SK-N-SH treated with all-trans-retinoic acid at 6 μM for 48 hours (cell line): Measurements from ENCODE around the gene UTP18.

Source experiments
- ATAC-seq: fragments of 200-7000 bp; cut with Tn5 transposase; 3 replicates; pipeline ENCODE4 v1.9.1; 2020; ENCODE audit warnings: mild to moderate bottlenecking, moderate library complexity
- ARNTL ChIP-seq: fragments of 450-650 bp; formaldehyde crosslinking; IDR thresholded peaks from 2 replicates; pipeline ENCODE4 v1.5.0; 2020; ENCODE audit warnings: low read depth, mild to moderate bottlenecking, moderate library complexity, borderline replicate concordance
- CREB5 ChIP-seq: fragments of 250-450 bp; sonication (Bioruptor Pico); IDR thresholded peaks from 2 replicates; pipeline ENCODE4 v1.5.1; 2020; ENCODE audit warnings: low read depth, mild to moderate bottlenecking, moderate library complexity
- CSDC2 ChIP-seq: fragments of 250-450 bp; sonication (Bioruptor Pico); IDR thresholded peaks from 2 replicates; pipeline ENCODE4 v1.5.0; 2020; ENCODE audit warnings: mild to moderate bottlenecking, moderate library complexity
- GLIS3 ChIP-seq: fragments of 250-450 bp; sonication (Bioruptor Pico); IDR thresholded peaks from 2 replicates; pipeline ENCODE4 v1.5.0; 2020; ENCODE audit warnings: mild to moderate bottlenecking, moderate library complexity
- ISL1 ChIP-seq: fragments of 250-450 bp; sonication (Bioruptor Pico); IDR thresholded peaks from 2 replicates; pipeline ENCODE4 v2.1.2; 2022; ENCODE audit warnings: mild to moderate bottlenecking, moderate library complexity
- OSR1 ChIP-seq: fragments of 250-450 bp; sonication (Bioruptor Pico); IDR thresholded peaks from 2 replicates; pipeline ENCODE4 v1.8.0; 2022; ENCODE audit warnings: moderate library complexity, mild to moderate bottlenecking, inconsistent platforms
- PATZ1 ChIP-seq: fragments of 250-450 bp; sonication (Bioruptor Pico); IDR thresholded peaks from 2 replicates; pipeline ENCODE4 v1.8.0; 2020; ENCODE audit warnings: mild to moderate bottlenecking, moderate library complexity, borderline replicate concordance
- POU6F1 ChIP-seq: fragments of 250-450 bp; sonication (Bioruptor Pico); IDR thresholded peaks from 2 replicates; pipeline ENCODE4 v1.8.0; 2021; ENCODE audit warnings: low read depth, mild to moderate bottlenecking, moderate library complexity, borderline replicate concordance
- PPARA ChIP-seq: fragments of 250-450 bp; sonication (Bioruptor Pico); IDR thresholded peaks from 2 replicates; pipeline ENCODE4 v1.5.0; 2020; ENCODE audit warnings: mild to moderate bottlenecking, borderline replicate concordance
- RARB ChIP-seq: fragments of 250-450 bp; sonication (Bioruptor Pico); IDR thresholded peaks from 2 replicates; pipeline ENCODE4 v1.8.0; 2021; ENCODE audit warnings: mild to moderate bottlenecking, moderate library complexity
- TCF4 ChIP-seq: fragments of 250-450 bp; sonication (Bioruptor Pico); IDR thresholded peaks from 2 replicates; pipeline ENCODE4 v1.8.0; 2021; ENCODE audit warnings: mild to moderate bottlenecking, moderate library complexity, borderline replicate concordance
- TOX ChIP-seq: fragments of 250-450 bp; sonication (Bioruptor Pico); IDR thresholded peaks from 2 replicates; pipeline ENCODE4 v1.8.0; 2021; ENCODE audit warnings: mild to moderate bottlenecking, moderate library complexity, borderline replicate concordance
- TSHZ2 ChIP-seq: fragments of 250-450 bp; sonication (Bioruptor Pico); IDR thresholded peaks from 2 replicates; pipeline ENCODE4 v1.5.0; 2020; ENCODE audit warnings: mild to moderate bottlenecking, moderate library complexity
- ZC3H10 ChIP-seq: fragments of 250-450 bp; sonication (Bioruptor Pico); IDR thresholded peaks from 2 replicates; pipeline ENCODE4 v1.5.1; 2021; ENCODE audit warnings: mild to moderate bottlenecking, moderate library complexity
- ZFP30 ChIP-seq: fragments of 450-650 bp; formaldehyde crosslinking; IDR thresholded peaks from 2 replicates; pipeline ENCODE4 v1.5.0; 2022; ENCODE audit warnings: mild to moderate bottlenecking, moderate library complexity
- ZNF565 ChIP-seq: fragments of 450-650 bp; formaldehyde crosslinking; conservative IDR thresholded peaks from 2 replicates; pipeline ENCODE4 v1.5.0; 2020; ENCODE audit warnings: low read depth, mild to moderate bottlenecking, moderate library complexity
- ZNF8 ChIP-seq: fragments of 450-650 bp; formaldehyde crosslinking; IDR thresholded peaks from 2 replicates; pipeline ENCODE4 v1.5.0; 2020; ENCODE audit warnings: mild to moderate bottlenecking, moderate library complexity
- TF ChIP-seq, protein P1 (sequence below): fragments of 250-450 bp; sonication (Bioruptor Pico); IDR thresholded peaks from 2 replicates; pipeline ENCODE4 v1.5.1; 2021; ENCODE audit warnings: mild to moderate bottlenecking, moderate library complexity

Gene UTP18

DNA sequence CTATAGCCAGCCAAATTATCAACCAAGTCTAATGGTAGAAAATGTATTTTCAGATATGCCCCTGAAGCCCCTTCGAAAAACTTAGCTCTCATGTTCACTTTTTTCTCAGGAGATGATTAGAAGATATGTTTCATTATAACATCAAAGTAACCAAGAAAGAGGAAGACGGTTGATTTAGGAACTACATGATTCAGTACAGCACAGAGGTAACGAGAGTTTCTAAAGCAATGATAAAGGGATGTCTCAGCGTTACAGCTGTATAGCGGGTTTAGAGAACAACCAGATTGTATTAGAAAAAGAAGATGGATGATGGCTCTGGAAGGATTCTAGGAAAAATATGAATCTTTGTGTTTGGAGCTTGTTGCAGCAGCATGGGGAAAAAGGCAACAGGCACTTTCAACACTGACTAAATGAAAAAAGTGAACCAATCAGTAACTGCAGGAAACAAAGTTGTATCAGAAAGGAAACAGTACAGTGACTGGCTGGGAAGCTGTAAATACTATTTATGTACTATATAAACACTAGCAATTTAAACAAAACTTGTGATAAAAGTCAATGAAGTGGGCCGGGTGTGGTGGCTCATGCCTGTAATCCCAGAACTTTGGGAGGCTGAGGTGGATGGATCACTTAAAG, 22.0 kb upstream of the UTP18 start (continued):
- no peak for TF ChIP-seq TSHZ2 (CRISPR knock-in tag)

GRCh38 chr17:51240275-51240674, 20.1 kb upstream of the UTP18 start:
- TF ChIP-seq CREB5, result no peak
- TF ChIP-seq ZFP30 (CRISPR knock-in tag), result no peak
- no peak for TF ChIP-seq ZNF8 (CRISPR knock-in tag)
- TF ChIP-seq ARNTL (CRISPR knock-in tag), result no peak
- no peak for TF ChIP-seq TSHZ2 (CRISPR knock-in tag)
- TF ChIP-seq, protein P1, sequence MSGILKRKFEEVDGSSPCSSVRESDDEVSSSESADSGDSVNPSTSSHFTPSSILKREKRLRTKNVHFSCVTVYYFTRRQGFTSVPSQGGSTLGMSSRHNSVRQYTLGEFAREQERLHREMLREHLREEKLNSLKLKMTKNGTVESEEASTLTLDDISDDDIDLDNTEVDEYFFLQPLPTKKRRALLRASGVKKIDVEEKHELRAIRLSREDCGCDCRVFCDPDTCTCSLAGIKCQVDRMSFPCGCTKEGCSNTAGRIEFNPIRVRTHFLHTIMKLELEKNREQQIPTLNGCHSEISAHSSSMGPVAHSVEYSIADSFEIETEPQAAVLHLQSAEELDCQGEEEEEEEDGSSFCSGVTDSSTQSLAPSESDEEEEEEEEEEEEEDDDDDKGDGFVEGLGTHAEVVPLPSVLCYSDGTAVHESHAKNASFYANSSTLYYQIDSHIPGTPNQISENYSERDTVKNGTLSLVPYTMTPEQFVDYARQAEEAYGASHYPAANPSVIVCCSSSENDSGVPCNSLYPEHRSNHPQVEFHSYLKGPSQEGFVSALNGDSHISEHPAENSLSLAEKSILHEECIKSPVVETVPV (CRISPR knock-in tag), result no peak
- TF ChIP-seq TCF4 (CRISPR knock-in tag), result no peak
- no peak for TF ChIP-seq GLIS3 (CRISPR knock-in tag)
- no peak for TF ChIP-seq RARB (CRISPR knock-in tag)
- no peak for TF ChIP-seq TOX (CRISPR knock-in tag)
- TF ChIP-seq PATZ1 (CRISPR knock-in tag), result no peak
- TF ChIP-seq OSR1 (CRISPR knock-in tag), result no peak
- no peak for TF ChIP-seq ZC3H10 (CRISPR knock-in tag)
- TF ChIP-seq CSDC2 (CRISPR knock-in tag), result no peak
- no peak for TF ChIP-seq ISL1 (CRISPR knock-in tag)
- no peak for ATAC-seq

DNA sequence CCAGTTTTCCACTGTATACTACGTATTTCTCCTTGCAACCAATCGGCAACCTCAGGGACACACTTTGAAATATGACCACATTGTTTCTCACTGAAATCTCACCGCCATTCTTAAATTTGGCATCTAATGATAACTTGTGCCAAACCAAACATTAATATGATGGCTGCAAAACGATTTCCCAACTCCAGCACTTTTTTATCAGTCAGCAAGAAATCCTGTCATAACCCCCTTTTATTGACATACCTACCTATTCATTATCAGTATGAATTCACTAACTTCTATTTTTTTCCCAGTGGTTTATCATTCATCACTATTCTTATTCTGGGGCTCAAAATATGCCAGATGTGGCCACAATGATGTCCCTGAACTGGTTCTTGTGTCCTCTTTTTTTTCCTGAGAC, 16.3 kb upstream of the UTP18 start:
- no peak for ATAC-seq
- no peak for TF ChIP-seq ZNF565
- TF ChIP-seq POU6F1 (CRISPR knock-in tag), result no peak
- no peak for TF ChIP-seq ZNF8 (CRISPR knock-in tag)
- TF ChIP-seq PPARA (CRISPR knock-in tag), result no peak
- TF ChIP-seq, protein P1 (CRISPR knock-in tag), result no peak
- no peak for TF ChIP-seq TSHZ2 (CRISPR knock-in tag)
- no peak for TF ChIP-seq OSR1 (CRISPR knock-in tag)
